Naive thymus-derived CD4-positive, alpha-beta T cell (primary cell): Measurements from ENCODE around the gene MAP3K19. TPM values are rescaled to one million over a fixed set of nuclear protein-coding genes. Genes with fewer than 3 reads are reported as not detected.

Experiments used
- polyA plus RNA-seq, 2 donors: library from polyadenylated mRNA; unstranded; fragments of 300-500 nt; fragmentation: Illumina TruSeq; gene quantifications; one replicate each; pipeline ENCODE4 v1.2.3, GENCODE V29; 2021
- total RNA-seq, 6 experiments: library from RNA in 5 of 6; stranded (reverse) in 5 of 6; gene quantifications; 1 replicate in 5 of 6; 2 replicates in 1 of 6; pipeline ENCODE4 v1.2.3 and lab custom pipeline; 2021 to 2026

The MAP3K19 gene
- total and polyA plus RNA-seq, 7 experiments from 2014 or later, result 0.64 TPM; not detected in 6

Other genes starting within 250 kb of the MAP3K19 start
- gene ACMSD, start 208.8 kb downstream of the MAP3K19 start, total RNA-seq, result not detected
- not detected for gene ACMSD, start 208.8 kb downstream of the MAP3K19 start, polyA plus RNA-seq
- gene CCNT2, start 128.6 kb downstream of the MAP3K19 start, total RNA-seq, result 10 to 100 TPM; 49.8 to 78.1 (median 67.9) TPM
- 10 to 100 TPM; 20.6 to 22.9 TPM for gene CCNT2, start 128.6 kb downstream of the MAP3K19 start, polyA plus RNA-seq
- 10 to 100 TPM; 24.3 to 58.7 (median 42.9) TPM for gene RAB3GAP1, start 4.8 kb upstream of the MAP3K19 start, total RNA-seq
- 10 to 100 TPM; 25.3 to 31.2 TPM for gene RAB3GAP1, start 4.8 kb upstream of the MAP3K19 start, polyA plus RNA-seq